Hematopoietic multipotent progenitor cell treated with erythropoietin and hydrocortisone succinate and interleukin-3 and kit ligand, for 6 days (in vitro differentiated cells): ENCODE measurements around the gene GLDN.

Source experiments
- DNase-seq: peaks from one replicate; pipeline ENCODE4 v3.0.0-alpha.2; 2015

Gene GLDN

GRCh38 chr15:51363383-51363782 lies 21.9 kb downstream of the GLDN start:
- no peak for DNase-seq

- DNase-seq = no peak
These were observed 24.0 kb downstream of the GLDN start for GRCh38 chr15:51365417-51365816.

- DNase-seq = no peak
These were observed 24.6 kb downstream of the GLDN start for GRCh38 chr15:51366071-51366470.

GRCh38 chr15:51366920-51367319 lies 25.5 kb downstream of the GLDN start:
- DNase-seq = no peak

- DNase-seq = no peak
These were observed 26.0 kb downstream of the GLDN start for GRCh38 chr15:51367322-51367976.

GRCh38 chr15:51368307-51368706 lies 26.9 kb downstream of the GLDN start:
- DNase-seq = no peak

GRCh38 chr15:51368751-51369450 lies 27.4 kb downstream of the GLDN start:
- DNase-seq = no peak

GRCh38 chr15:51369451-51369761 lies 28.0 kb downstream of the GLDN start:
- no peak for DNase-seq

- DNase-seq = no peak
These were observed 29.8 kb downstream of the GLDN start for GRCh38 chr15:51371266-51371665.

- no peak for DNase-seq
These were observed 32.7 kb downstream of the GLDN start for GRCh38 chr15:51374131-51374530.

- no peak for DNase-seq
These were observed 34.6 kb downstream of the GLDN start for GRCh38 chr15:51375966-51376640.

GRCh38 chr15:51377038-51377786 lies 35.8 kb downstream of the GLDN start:
- DNase-seq = no peak

- DNase-seq = no peak
These were observed 37.0 kb downstream of the GLDN start for GRCh38 chr15:51378406-51378805.

GRCh38 chr15:51379390-51379789 lies 37.9 kb downstream of the GLDN start:
- no peak for DNase-seq

- peak; percentile 85 for DNase-seq
These were observed 39.7 kb downstream of the GLDN start for GRCh38 chr15:51380999-51381806.

GRCh38 chr15:51382787-51383186 lies 41.3 kb downstream of the GLDN start:
- DNase-seq = peak; percentile 53

- no peak for DNase-seq
These were observed 44.6 kb downstream of the GLDN start for GRCh38 chr15:51386029-51386428.

- DNase-seq = no peak
These were observed 45.0 kb downstream of the GLDN start for GRCh38 chr15:51386486-51386885.

- DNase-seq = no peak
These were observed 45.7 kb downstream of the GLDN start for GRCh38 chr15:51386960-51387698.

GRCh38 chr15:51387699-51388041 lies 46.2 kb downstream of the GLDN start:
- no peak for DNase-seq

GRCh38 chr15:51388726-51389125 lies 47.3 kb downstream of the GLDN start:
- no peak for DNase-seq
